Endodermal cell (in vitro differentiated cells): Measurements from ENCODE around the gene ACP6. TPM values are rescaled to one million over a fixed set of nuclear protein-coding genes. Genes with fewer than 3 reads are reported as not detected.

Source experiments
- DNase-seq: peaks from one replicate; pipeline ENCODE4 v3.0.0-alpha.2; 2017
- H3K27ac ChIP-seq: 2 replicates; pipeline ENCODE4 v1.5.1; 2013; ENCODE audit warnings: mild to moderate bottlenecking, low read depth, low read length, moderate library complexity
- H3K27me3 ChIP-seq: 2 replicates; pipeline ENCODE4 v1.6.1; 2013; ENCODE audit warnings: mild to moderate bottlenecking, low read length, moderate library complexity; ENCODE audit not compliant: insufficient read depth, control insufficient read depth, poor library complexity, severe bottlenecking
- H3K36me3 ChIP-seq: 2 replicates; pipeline ENCODE4 v1.7.0; 2013; ENCODE audit warnings: mild to moderate bottlenecking, low read length, moderate library complexity; ENCODE audit not compliant: control insufficient read depth, insufficient read depth
- H3K4me1 ChIP-seq: one replicate; pipeline ENCODE4 v1.7.0; 2013; ENCODE audit warnings: low read length; ENCODE audit not compliant: control insufficient read depth, insufficient read depth
- H3K4me3 ChIP-seq: 2 replicates; pipeline ENCODE4 v1.5.1; 2013; ENCODE audit warnings: mild to moderate bottlenecking, low read length, moderate library complexity
- H3K9ac ChIP-seq: 2 replicates; pipeline ENCODE4 v1.6.1; 2013; ENCODE audit warnings: mild to moderate bottlenecking, low read length, moderate library complexity; ENCODE audit not compliant: poor library complexity, severe bottlenecking; ENCODE audit errors: extremely low read depth
- H3K9me3 ChIP-seq: 2 replicates; pipeline ENCODE4 v1.6.1; 2013; ENCODE audit warnings: mild to moderate bottlenecking, low read length, moderate library complexity; ENCODE audit not compliant: control insufficient read depth
- H3K27ac Mint-ChIP-seq: 2 replicates; pipeline ENCODE4 v1.8.0; 2020; ENCODE audit warnings: mixed read lengths
- H3K27me3 Mint-ChIP-seq: 2 replicates; pipeline ENCODE4 v1.8.0; 2021; ENCODE audit warnings: mild to moderate bottlenecking, mixed read lengths; ENCODE audit not compliant: insufficient read depth
- H3K36me3 Mint-ChIP-seq: 2 replicates; pipeline ENCODE4 v1.8.0; 2020; ENCODE audit warnings: low read depth, mixed read lengths
- H3K4me1 Mint-ChIP-seq: 2 replicates; pipeline ENCODE4 v1.8.0; 2020; ENCODE audit warnings: mixed read lengths
- H3K4me3 Mint-ChIP-seq: 2 replicates; pipeline ENCODE4 v1.8.0; 2020; ENCODE audit warnings: mild to moderate bottlenecking, moderate library complexity, mixed read lengths
- H3K9me3 Mint-ChIP-seq: 2 replicates; pipeline ENCODE4 v1.8.0; 2020; ENCODE audit warnings: mild to moderate bottlenecking, mixed read lengths
- CTCF ChIP-seq: fragments of 200-600 bp; sonication (generic); conservative IDR thresholded peaks from 2 replicates; pipeline ENCODE4 v1.5.0; 2021; ENCODE audit warnings: antibody characterized with exemption, mild to moderate bottlenecking
- WGBS, 2 experiments: methylation state at CpG; one replicate each; pipeline versions ENCODE4 v1.1.5 to v1.1.7; 2013; ENCODE audit warnings: missing lambda C conversion rate in 2 of 2, mixed read lengths in 1 of 2; ENCODE audit not compliant: insufficient coverage in 1 of 2, insufficient read length in 1 of 2; 5-methylcytosine and 5-hydroxymethylcytosine counted together
- total RNA-seq, 2 donors: library from RNA; stranded (reverse); fragmentation: NEBNext Ultra II Directional in 1 of 2; extraction: Animal tissue kit (Norgen Biotek cat#: 25700) in 1 of 2; gene quantifications; 2 replicates in 1 of 2; 3 replicates in 1 of 2; pipeline ENCODE4 v1.2.1, GENCODE V29; 2021

The ACP6 gene
- total RNA-seq, 2 donors from 2014 or later, result 15.2 to 17.9 TPM

GRCh38 chr1:147676311-147677085, 6.2 kb upstream of the ACP6 start:
- no peaks in the 10 kb centered on the region for H3K36me3 ChIP-seq
- no peak overlapping the region for H3K4me3 ChIP-seq
- Mint-ChIP-seq H3K4me3 (no peak overlapping the region), H3K27ac (no peak overlapping the region), H3K4me1 (no peaks in the 10 kb centered on the region), H3K27me3 (no peaks in the 10 kb centered on the region), H3K9me3 (peaks cover 37% of the 10 kb centered on the region), H3K36me3 (peaks cover 4% of the 10 kb centered on the region)
- DNase-seq, result no peak
- no peak overlapping the region for H3K9ac ChIP-seq
- H3K9me3 ChIP-seq, result peaks cover 39% of the 10 kb centered on the region
- TF ChIP-seq CTCF, result no peak
- peak overlapping the region; percentile 46 for H3K27ac ChIP-seq
- WGBS, 2 experiments, result 43 to 73% methylated on average over 1 to 4 of the region's 4 CpGs
- no peaks in the 10 kb centered on the region for H3K4me1 ChIP-seq
- no peaks in the 10 kb centered on the region for H3K27me3 ChIP-seq

- Mint-ChIP-seq H3K9me3 (peaks cover 21% of the 10 kb centered on the region), H3K4me1 (peaks cover 6% of the 10 kb centered on the region), H3K4me3 (no peak overlapping the region), H3K27me3 (no peaks in the 10 kb centered on the region), H3K27ac (no peak overlapping the region), H3K36me3 (no peaks in the 10 kb centered on the region)
- 83 to 96% methylated on average over 2 of the region's 2 CpGs for WGBS, 2 experiments
- no peak overlapping the region for H3K9ac ChIP-seq
- no peaks in the 10 kb centered on the region for H3K27me3 ChIP-seq
- no peak overlapping the region for H3K4me3 ChIP-seq
- no peaks in the 10 kb centered on the region for H3K4me1 ChIP-seq
- H3K36me3 ChIP-seq, result no peaks in the 10 kb centered on the region
- no peak for DNase-seq
- H3K27ac ChIP-seq, result no peak overlapping the region
- H3K9me3 ChIP-seq, result peaks cover 27% of the 10 kb centered on the region
- TF ChIP-seq CTCF, result no peak
Observed at GRCh38 chr1:147673816-147674215, 3.5 kb upstream of the ACP6 start.

GRCh38 chr1:147673406-147673805, 3.1 kb upstream of the ACP6 start:
- no peaks in the 10 kb centered on the region for H3K4me1 ChIP-seq
- Mint-ChIP-seq H3K9me3 (peaks cover 18% of the 10 kb centered on the region), H3K27ac (no peak overlapping the region), H3K27me3 (no peaks in the 10 kb centered on the region), H3K4me1 (peaks cover 7% of the 10 kb centered on the region), H3K4me3 (no peak overlapping the region), H3K36me3 (no peaks in the 10 kb centered on the region)
- peaks cover 23% of the 10 kb centered on the region for H3K9me3 ChIP-seq
- no peak overlapping the region for H3K9ac ChIP-seq
- no peak for TF ChIP-seq CTCF
- WGBS, 2 experiments, result 84% methylated on average over 2 of the region's 2 CpGs; no CpG with 5 or more reads in 1 of the 2 experiments
- DNase-seq, result no peak
- H3K27me3 ChIP-seq, result no peaks in the 10 kb centered on the region
- no peak overlapping the region for H3K27ac ChIP-seq
- no peaks in the 10 kb centered on the region for H3K36me3 ChIP-seq
- no peak overlapping the region for H3K4me3 ChIP-seq
